HG02884 (cell line): ENCODE results near the gene NMBR.
"Not testable (repeated sequence)": the region's sequence is repeated elsewhere in the genome, so short reads cannot be mapped to it uniquely, and the experiment has no call there.

Experiments used
- ATAC-seq: cut with Tn5 transposase; IDR thresholded peaks from one replicate; pipeline ENCODE4 v1.9.1; 2021; ENCODE audit warnings: mild to moderate bottlenecking, moderate library complexity; ENCODE audit not compliant: unreplicated experiment

NMBR gene

GRCh38 chr6:142071981-142072380 is 74.9 kb downstream of the NMBR start:
- ATAC-seq = no peak

- ATAC-seq = no peak
Measured at GRCh38 chr6:142068416-142068815, 78.5 kb downstream of the NMBR start.

GRCh38 chr6:142062861-142063260 is 84.1 kb downstream of the NMBR start:
- not testable (repeated sequence) for ATAC-seq

- no peak for ATAC-seq
Measured at GRCh38 chr6:142058551-142059290, 88.2 kb downstream of the NMBR start.

GRCh38 chr6:142055219-142055618 is 91.7 kb downstream of the NMBR start:
- no peak for ATAC-seq

GRCh38 chr6:142051404-142051803 is 95.5 kb downstream of the NMBR start:
- no peak for ATAC-seq

- no peak for ATAC-seq
Measured at GRCh38 chr6:142048593-142048980, 98.3 kb downstream of the NMBR start.

- no peak for ATAC-seq
Measured at GRCh38 chr6:142047934-142048592, 98.9 kb downstream of the NMBR start.

- no peak for ATAC-seq
Measured at GRCh38 chr6:142045380-142046278, 101.3 kb downstream of the NMBR start.

- no peak for ATAC-seq
Measured at GRCh38 chr6:142035890-142036289, 111.0 kb downstream of the NMBR start.

- no peak for ATAC-seq
Measured at GRCh38 chr6:142031035-142031434, 115.9 kb downstream of the NMBR start.

- ATAC-seq = no peak
Measured at GRCh38 chr6:142030115-142030619, 116.8 kb downstream of the NMBR start.

- no peak for ATAC-seq
Measured at GRCh38 chr6:142028527-142028926, 118.4 kb downstream of the NMBR start.

- ATAC-seq = not testable (repeated sequence)
Measured at GRCh38 chr6:142027804-142028203, 119.1 kb downstream of the NMBR start.

- no peak for ATAC-seq
Measured at GRCh38 chr6:142027074-142027473, 119.8 kb downstream of the NMBR start.

- no peak for ATAC-seq
Measured at GRCh38 chr6:142026471-142026870, 120.5 kb downstream of the NMBR start.
